ENCODE data around the gene HNRNPM. TPM values are rescaled to one million over a fixed set of nuclear protein-coding genes. Genes with fewer than 3 reads are reported as not detected.

Gene HNRNPM
- total RNA-seq, 2 donors from 2014 or later, result 117 to 155 TPM

- no peak for TF ChIP-seq CTCF (IDR thresholded peaks at IDR 0.05)
- DNase-seq (ENCODE audit: low spot score) (no peak), ATAC-seq (ENCODE audit: insufficient number of reproducible peaks, low FRiP score, low read depth) (no peak)
- Histone ChIP-seq H3K4me1 (ENCODE audit: control insufficient read depth in 1 of 2, low read depth in 2 of 2) (peaks cover 24 to 42% of the 10 kb centered on the region in 2 donors), H3K4me3 (peak overlapping the region; percentile 89), H3K9me3 (no peaks in the 10 kb centered on the region), H3K27ac (peak overlapping the region; percentile 94 to 96), H3K27me3 (replicated peaks; ENCODE audit: insufficient read depth) (no peaks in the 10 kb centered on the region), H3K36me3 (no peaks in the 10 kb centered on the region)
These were observed 770 bp downstream of the HNRNPM start for GRCh38 chr19:8445488-8446001.

GRCh38 chr19:8446061-8446709, 1.4 kb downstream of the HNRNPM start:
- no peak for TF ChIP-seq CTCF (IDR thresholded peaks at IDR 0.05)
- Histone ChIP-seq H3K27me3 (replicated peaks; ENCODE audit: insufficient read depth) (no peaks in the 10 kb centered on the region), H3K4me3 (peak overlapping the region; percentile 89), H3K4me1 (ENCODE audit: control insufficient read depth in 1 of 2, low read depth in 2 of 2) (peaks cover 27 to 47% of the 10 kb centered on the region in 2 donors), H3K36me3 (no peaks in the 10 kb centered on the region), H3K27ac (peak overlapping the region; percentile 94 to 96), H3K9me3 (no peaks in the 10 kb centered on the region)
- ATAC-seq (ENCODE audit: insufficient number of reproducible peaks, low FRiP score, low read depth), result no peak
- no peak for DNase-seq (ENCODE audit: low spot score)

- Histone ChIP-seq H3K4me1 (ENCODE audit: control insufficient read depth in 1 of 2, low read depth in 2 of 2) (peaks cover 52 to 72% of the 10 kb centered on the region in 2 donors), H3K27ac (no peak overlapping the region), H3K4me3 (no peak overlapping the region), H3K27me3 (replicated peaks; ENCODE audit: insufficient read depth) (no peaks in the 10 kb centered on the region), H3K36me3 (no peaks in the 10 kb centered on the region), H3K9me3 (no peaks in the 10 kb centered on the region)
- no peak for TF ChIP-seq CTCF (IDR thresholded peaks at IDR 0.05)
- ATAC-seq (ENCODE audit: insufficient number of reproducible peaks, low FRiP score, low read depth) (no peak), DNase-seq (ENCODE audit: low spot score) (no peak)
These were observed 5.1 kb downstream of the HNRNPM start for GRCh38 chr19:8449830-8450229.

- Histone ChIP-seq H3K27me3 (replicated peaks; ENCODE audit: insufficient read depth) (no peaks in the 10 kb centered on the region), H3K36me3 (peaks cover 4% of the 10 kb centered on the region), H3K9me3 (no peaks in the 10 kb centered on the region), H3K4me3 (no peak overlapping the region), H3K27ac (no peak overlapping the region), H3K4me1 (ENCODE audit: control insufficient read depth in 1 of 2, low read depth in 2 of 2) (peaks cover 51 to 72% of the 10 kb centered on the region in 2 donors)
- no peak for DNase-seq (ENCODE audit: low spot score)
- no peak for ATAC-seq (ENCODE audit: insufficient number of reproducible peaks, low FRiP score, low read depth)
- no peak for TF ChIP-seq CTCF (IDR thresholded peaks at IDR 0.05)
These were observed 6.6 kb downstream of the HNRNPM start for GRCh38 chr19:8451377-8451776.

- no peak for ATAC-seq (ENCODE audit: insufficient number of reproducible peaks, low FRiP score, low read depth)
These were observed 7.1 kb downstream of the HNRNPM start for GRCh38 chr19:8451885-8452284.

More at GRCh38 chr19:8451885-8452284, 7.1 kb downstream of the HNRNPM start:
- DNase-seq (ENCODE audit: low spot score), result no peak
- TF ChIP-seq CTCF (IDR thresholded peaks at IDR 0.05), result no peak
- H3K36me3 ChIP-seq, result peaks cover 5% of the 10 kb centered on the region
- H3K27ac ChIP-seq, result no peak overlapping the region
- H3K4me1 ChIP-seq (ENCODE audit: control insufficient read depth in 1 of 2, low read depth in 2 of 2), result peaks cover 46 to 72% of the 10 kb centered on the region in 2 donors
- H3K27me3 ChIP-seq (replicated peaks; ENCODE audit: insufficient read depth), result no peaks in the 10 kb centered on the region
- no peaks in the 10 kb centered on the region for H3K9me3 ChIP-seq
- H3K4me3 ChIP-seq, result no peak overlapping the region
